HepG2 (cell line): ENCODE measurements around the gene ZBTB43. TPM values are rescaled to one million over a fixed set of nuclear protein-coding genes. Genes with fewer than 3 reads are reported as not detected.
A peak's percentile ranks its signal among the peaks of the same experiment; 100 is the strongest.
"Not testable (repeated sequence)": the region's sequence is repeated elsewhere in the genome, so short reads cannot be mapped to it uniquely, and the experiment has no call there.

Experiments
- ATAC-seq: fragments of 200-7000 bp; cut with Tn5 transposase; 3 replicates; pipeline ENCODE4 v1.9.1; 2020; ENCODE audit warnings: mild to moderate bottlenecking, moderate library complexity
- BruUV-seq: library from RNA; stranded (reverse); fragments of 400-500 nt; replicated peaks from 2 replicates; lab custom pipeline; 2021; lab: Mats Ljungman, UMichigan
- CTCF ChIA-PET: fragments of 300-600 bp; formaldehyde crosslinking; extraction: SDS; loops from one replicate; lab custom pipeline; 2021; ENCODE audit warnings: low total read pairs, inconsistent platforms, low intra/inter-chr PET ratio; lab: Yijun Ruan, JAX
- POLR2A ChIA-PET: fragments of 350-600 bp; sonication (Branson Sonifier 250); formaldehyde crosslinking; loops from one replicate; lab custom pipeline; 2020; ENCODE audit warnings: antibody characterized with exemption, inconsistent platforms; lab: Yijun Ruan, JAX
- DNase-seq: peaks from one replicate; pipeline ENCODE4 v3.0.0-alpha.2; 2015; ENCODE audit warnings: low spot score
- FAIRE-seq: peaks from 3 replicates; lab custom pipeline; 2011; peaks lifted over from hg19 to GRCh38; lab: Jason Lieb, UNC
- H2AFZ ChIP-seq: one replicate; pipeline ENCODE4 v1.6.1; 2011; ENCODE audit warnings: low read length, inconsistent platforms
- H3K27ac ChIP-seq: fragments of 300-600 bp; 3 replicates; pipeline ENCODE4 v1.8.0; 2011; ENCODE audit warnings: mixed run types, mild to moderate bottlenecking, mixed read lengths, low read length, inconsistent platforms; ENCODE audit not compliant: insufficient read depth; ENCODE audit errors: extremely low read length
- H3K27me3 ChIP-seq, 2 experiments: fragments of 200-600 bp in 1 of 2; 2 replicates in 1 of 2; 3 replicates in 1 of 2; pipeline versions ENCODE4 v1.6.0 to v1.8.0; 2011; ENCODE audit warnings: low read length in 2 of 2, mild to moderate bottlenecking in 2 of 2, moderate library complexity in 2 of 2, inconsistent platforms in 1 of 2; ENCODE audit not compliant: insufficient read depth in 2 of 2, control insufficient read depth in 1 of 2
- H3K36me3 ChIP-seq, 2 experiments: fragments of 200-600 bp in 1 of 2; replicated peaks in 1 of 2; 2 replicates in 1 of 2; 3 replicates in 1 of 2; pipeline versions ENCODE4 v1.5.1 to v1.8.0; 2011; ENCODE audit warnings: low read length in 2 of 2, inconsistent platforms in 1 of 2; ENCODE audit not compliant: insufficient read depth in 2 of 2, control insufficient read depth in 1 of 2
- H3K4me1 ChIP-seq: 2 replicates; pipeline ENCODE4 v1.5.1; 2012; ENCODE audit warnings: low read length, inconsistent platforms; ENCODE audit not compliant: insufficient read depth
- H3K4me2 ChIP-seq: 2 replicates; pipeline ENCODE4 v1.6.0; 2011; ENCODE audit warnings: low read depth, low read length, inconsistent platforms
- H3K4me3 ChIP-seq, 3 experiments: fragments of 200-600 bp in 1 of 3; sonication (generic), shearing (Covaris generic) in 1 of 3; replicated peaks in 1 of 3; 2 replicates each; pipeline ENCODE4 v1.5.1; 2011 to 2016; ENCODE audit warnings: low read length in 3 of 3, inconsistent platforms in 2 of 3, low read depth in 2 of 3, mild to moderate bottlenecking in 2 of 3, control low read depth in 1 of 3, mixed read lengths in 1 of 3; ENCODE audit not compliant: insufficient read depth in 1 of 3
- H3K79me2 ChIP-seq: one replicate; pipeline ENCODE4 v1.6.1; 2011; ENCODE audit warnings: low read length, inconsistent platforms; ENCODE audit not compliant: insufficient read depth
- H3K9ac ChIP-seq: 2 replicates; pipeline ENCODE4 v1.6.0; 2011; ENCODE audit warnings: mild to moderate bottlenecking, low read depth, low read length, inconsistent platforms; ENCODE audit not compliant: insufficient read depth
- H3K9me3 ChIP-seq: 2 replicates; pipeline ENCODE4 v1.5.1; 2012; ENCODE audit warnings: mild to moderate bottlenecking, low read length
- H4K20me1 ChIP-seq: 2 replicates; pipeline ENCODE4 v1.6.0; 2011; ENCODE audit warnings: inconsistent platforms, mild to moderate bottlenecking, low read length, moderate library complexity; ENCODE audit not compliant: insufficient read depth
- ARID5B ChIP-seq: IDR thresholded peaks from 2 replicates; pipeline ENCODE4 v1.4.0; 2020; ENCODE audit warnings: mild to moderate bottlenecking, missing genetic modification reagents
- EP300 ChIP-seq, 3 experiments: sonication (generic) in 1 of 3; formaldehyde crosslinking in 1 of 3; IDR thresholded peaks; 2 replicates each; pipeline versions ENCODE4 v1.5.1 to v1.6.1; 2011 to 2020; ENCODE audit warnings: low read depth in 2 of 3, low read length in 2 of 3, borderline replicate concordance in 1 of 3, improper control_type of control experiment in 1 of 3, mild to moderate bottlenecking in 1 of 3, missing genetic modification reagents in 1 of 3, moderate library complexity in 1 of 3
- FOXA3 ChIP-seq: IDR thresholded peaks from 2 replicates; pipeline ENCODE4 v1.6.1; 2016; ENCODE audit warnings: missing genetic modification reagents, missing compliant biosample characterization
- FOXO1 ChIP-seq: sonication (generic); formaldehyde crosslinking; IDR thresholded peaks from 2 replicates; pipeline ENCODE4 v1.4.0; 2020; ENCODE audit warnings: missing genetic modification reagents
- GATAD2A ChIP-seq: IDR thresholded peaks from 2 replicates; pipeline ENCODE4 v1.6.1; 2016
- HMG20A ChIP-seq: IDR thresholded peaks from 2 replicates; pipeline ENCODE4 v1.6.1; 2016; ENCODE audit warnings: borderline replicate concordance
- HNF1A ChIP-seq, 2 experiments: sonication (generic) in 1 of 2; formaldehyde crosslinking in 1 of 2; IDR thresholded peaks; 2 replicates each; pipeline versions ENCODE4 v1.4.0 to v1.6.1; 2016 to 2020; ENCODE audit warnings: borderline replicate concordance in 1 of 2, low read depth in 1 of 2, mild to moderate bottlenecking in 1 of 2, missing genetic modification reagents in 1 of 2
- LCORL ChIP-seq, 2 experiments: fragments of 450-650 bp in 1 of 2; sonication (generic) in 1 of 2; formaldehyde crosslinking in 1 of 2; IDR thresholded peaks; 2 replicates each; pipeline versions ENCODE4 v1.5.0 to v1.6.1; 2017 to 2020; ENCODE audit warnings: antibody characterized with exemption in 1 of 2, missing genetic modification reagents in 1 of 2
- RARA ChIP-seq: IDR thresholded peaks from 2 replicates; pipeline ENCODE4 v1.6.1; 2016; ENCODE audit warnings: missing genetic modification reagents, missing compliant biosample characterization
- TCF7 ChIP-seq: sonication (generic); IDR thresholded peaks from 2 replicates; pipeline ENCODE4 v1.6.1; 2016; ENCODE audit warnings: antibody characterized with exemption, low read depth
- ZBTB34 ChIP-seq: sonication (generic); formaldehyde crosslinking; IDR thresholded peaks from 2 replicates; pipeline ENCODE4 v1.8.0; 2022; ENCODE audit warnings: mild to moderate bottlenecking, missing genetic modification reagents
- ZBTB38 ChIP-seq: sonication (generic); formaldehyde crosslinking; IDR thresholded peaks from 2 replicates; pipeline ENCODE4 v1.5.1; 2020; ENCODE audit warnings: mild to moderate bottlenecking, missing genetic modification reagents
- ZMYM3 ChIP-seq: sonication (generic); formaldehyde crosslinking; IDR thresholded peaks from 2 replicates; pipeline ENCODE4 v1.5.1; 2020; ENCODE audit warnings: mild to moderate bottlenecking, missing genetic modification reagents
- ZNF460 ChIP-seq: sonication (generic); formaldehyde crosslinking; IDR thresholded peaks from 2 replicates; pipeline ENCODE4 v1.5.1; 2020; ENCODE audit warnings: missing genetic modification reagents, mild to moderate bottlenecking, borderline replicate concordance
- WGBS: methylation state at CpG from one replicate; pipeline ENCODE4 v1.1.6; 2017; ENCODE audit warnings: low lambda C conversion rate; 5-methylcytosine and 5-hydroxymethylcytosine counted together
- in situ Hi-C: cut with HindIII; loops from 2 replicates; pipeline ENCODE4 v1.10.0; 2017; ENCODE audit warnings: low pct_unique_long_range_greater_than_20kb; ENCODE audit not compliant: extremely low pct_ligation_motif_present
- intact Hi-C: fragments of 100-400 bp; cut with micrococcal nuclease; formaldehyde crosslinking; loops from one replicate; pipeline ENCODE4 v1.10.0; 2022; ENCODE audit not compliant: unreplicated experiment
- polyA plus RNA-seq, 8 experiments: library from polyadenylated mRNA; depleted of rRNA in 3 of 8; stranded (reverse) in 7 of 8; unstranded in 1 of 8; fragments of >200 nt; fragmentation: Illumina TruSeq in 4 of 8; extraction: Trizol in 4 of 8; gene quantifications; 2 replicates each; pipeline versions ENCODE4 v1.2.1 to v1.2.3, GENCODE V29; 2011 to 2016; ENCODE audit warnings: low read depth in 4 of 8, missing spikeins in 1 of 8, mixed read lengths in 1 of 8; ENCODE audit not compliant: insufficient read depth in 1 of 8
- total RNA-seq, 5 experiments: library from RNA; depleted of rRNA; stranded (reverse); fragments of >200 nt; fragmentation: Illumina TruSeq; extraction: Trizol; gene quantifications; 2 replicates each; pipeline ENCODE4 v1.2.3, GENCODE V29; 2016; ENCODE audit warnings: low read depth in 1 of 5

ZBTB43 gene
- total and polyA plus RNA-seq, 2 of the 13 experiments (the other 11 are each of a cell fraction or from before 2014, with no cell fraction given): 7.1 to 31.4 TPM

GRCh38 chr9:126824052-126824451 lies 19.2 kb downstream of the ZBTB43 start:
- H3K9ac ChIP-seq; CTCF ChIA-PET; POLR2A ChIA-PET; H4K20me1 ChIP-seq; H2AFZ ChIP-seq; H3K27me3 ChIP-seq; H3K4me3 ChIP-seq; in situ Hi-C loops; BruUV-seq; TF ChIP-seq EP300 (CRISPR knock-in tag; IDR thresholded peaks at IDR 0.05; ENCODE audit: borderline replicate concordance); LCORL (IDR thresholded peaks at IDR 0.05): not testable (repeated sequence)
- DNase-seq: peak; percentile 74
- ATAC-seq: peak; percentile 81
- Histone ChIP-seq H3K9me3 (peaks cover 11% of the 10 kb centered on the region; the same call in 1 of the 2 replicates), H3K27ac (peak overlapping the region; percentile 48), H3K79me2 (peaks cover 34% of the 10 kb centered on the region), H3K36me3 (peaks cover 2 to 14% of the 10 kb centered on the region in 2 experiments; a peak in 4 of 5 replicates), H3K4me2 (0 out of 2 replicates have a peak overlapping the region, but pooled peaks have one; percentile 36), H3K4me1 (peaks cover 28% of the 10 kb centered on the region)
- FAIRE-seq: peak; percentile 95
- WGBS: 66% methylated on average over 7 of the region's 7 CpGs
- intact Hi-C loops: loop anchor here (2.0 kb wide), 1 partner anchor 15 kb away; no protein-coding TSS in a partner anchor
- TF ChIP-seq ZBTB34 (CRISPR knock-in tag) (peak; percentile 69; the same call in 1 of the 2 replicates), HMG20A (peak; percentile 48; the same call in 1 of the 2 replicates), FOXA3 (CRISPR knock-in tag) (peak; percentile 31; the same call in 1 of the 2 replicates), FOXO1 (CRISPR knock-in tag) (peak; percentile 16; the same call in 1 of the 2 replicates), TCF7 (peak; percentile 52; the same call in 1 of the 2 replicates), EP300 (IDR thresholded peaks at IDR 0.05; ENCODE audit: low read depth in 2 of 2, low read length in 2 of 2) (peak in 1 of 2 experiments; percentile 34; a peak in 1 of 4 replicates), ZMYM3 (peak; percentile 82), LCORL (CRISPR knock-in tag; IDR thresholded peaks at IDR 0.05) (peak; percentile 68; the same call in 1 of the 2 replicates), ZBTB38 (CRISPR knock-in tag) (peak; percentile 49; the same call in 1 of the 2 replicates), ARID5B (CRISPR knock-in tag) (peak; percentile 57), ZNF460 (CRISPR knock-in tag) (peak; percentile 97), RARA (CRISPR knock-in tag) (peak; percentile 30; the same call in 1 of the 2 replicates), GATAD2A (CRISPR knock-in tag) (peak; percentile 68), HNF1A (IDR thresholded peaks at IDR 0.05; ENCODE audit: low read depth) (peak; percentile 65), HNF1A (CRISPR knock-in tag; IDR thresholded peaks at IDR 0.05; ENCODE audit: borderline replicate concordance) (peak; percentile 62; the same call in 1 of the 2 replicates)
